ENCODE measurements around the gene ATP6V1C2.

DNA sequence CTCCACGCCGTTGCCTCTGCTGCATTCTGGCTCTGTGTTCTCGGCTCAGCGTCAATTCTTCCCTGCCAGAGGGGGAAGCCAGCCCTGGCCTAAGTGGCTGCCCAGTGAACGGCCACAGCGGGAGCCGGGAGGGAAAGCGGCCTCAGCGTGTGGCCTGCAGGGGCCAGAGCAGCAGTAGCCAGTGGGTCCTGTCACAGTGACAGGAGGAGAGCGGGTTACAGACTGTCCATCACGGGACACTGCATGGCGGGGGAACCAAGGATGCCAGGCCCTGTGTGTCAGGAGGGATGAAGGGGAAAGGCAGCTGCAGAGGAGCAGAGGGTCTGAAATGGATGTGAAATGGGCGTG, 51.4 kb downstream of the ATP6V1C2 start:
- TF ChIP-seq CTCF (IDR thresholded peaks at IDR 0.05; ENCODE audit: poor library complexity) (no peak), EZH2 (IDR thresholded peaks at IDR 0.05; ENCODE audit: borderline replicate concordance) (no peak), EZH2phosphoT487 (IDR thresholded peaks at IDR 0.05; ENCODE audit: low read depth, severe bottlenecking, unreplicated experiment) (no peak)

All from hepatocyte (in vitro differentiated cells).